Fibroblast of skin of scalp (primary cell): ENCODE results near the gene OR51L1.

ENCODE experiments used
- DNase-seq: peaks from one replicate; pipeline ENCODE4 v3.0.0-alpha.2; 2013

OR51L1 gene

DNA sequence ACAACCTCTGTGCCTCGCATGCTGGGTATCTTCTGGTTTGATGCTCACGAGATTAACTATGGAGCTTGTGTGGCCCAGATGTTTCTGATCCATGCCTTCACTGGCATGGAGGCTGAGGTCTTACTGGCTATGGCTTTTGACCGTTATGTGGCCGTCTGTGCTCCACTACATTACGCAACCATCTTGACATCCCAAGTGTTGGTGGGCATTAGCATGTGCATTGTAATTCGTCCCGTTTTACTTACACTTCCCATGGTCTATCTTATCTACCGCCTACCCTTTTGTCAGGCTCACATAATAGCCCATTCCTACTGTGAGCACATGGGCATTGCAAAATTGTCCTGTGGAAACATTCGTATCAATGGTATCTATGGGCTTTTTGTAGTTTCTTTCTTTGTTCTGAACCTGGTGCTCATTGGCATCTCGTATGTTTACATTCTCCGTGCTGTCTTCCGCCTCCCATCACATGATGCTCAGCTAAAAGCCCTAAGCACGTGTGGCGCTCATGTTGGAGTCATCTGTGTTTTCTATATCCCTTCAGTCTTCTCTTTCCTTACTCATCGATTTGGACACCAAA is 52.2 kb downstream of the OR51L1 start:
- no peak for DNase-seq
